ENCODE measurements around the gene PROSER3.

The PROSER3 gene

DNA sequence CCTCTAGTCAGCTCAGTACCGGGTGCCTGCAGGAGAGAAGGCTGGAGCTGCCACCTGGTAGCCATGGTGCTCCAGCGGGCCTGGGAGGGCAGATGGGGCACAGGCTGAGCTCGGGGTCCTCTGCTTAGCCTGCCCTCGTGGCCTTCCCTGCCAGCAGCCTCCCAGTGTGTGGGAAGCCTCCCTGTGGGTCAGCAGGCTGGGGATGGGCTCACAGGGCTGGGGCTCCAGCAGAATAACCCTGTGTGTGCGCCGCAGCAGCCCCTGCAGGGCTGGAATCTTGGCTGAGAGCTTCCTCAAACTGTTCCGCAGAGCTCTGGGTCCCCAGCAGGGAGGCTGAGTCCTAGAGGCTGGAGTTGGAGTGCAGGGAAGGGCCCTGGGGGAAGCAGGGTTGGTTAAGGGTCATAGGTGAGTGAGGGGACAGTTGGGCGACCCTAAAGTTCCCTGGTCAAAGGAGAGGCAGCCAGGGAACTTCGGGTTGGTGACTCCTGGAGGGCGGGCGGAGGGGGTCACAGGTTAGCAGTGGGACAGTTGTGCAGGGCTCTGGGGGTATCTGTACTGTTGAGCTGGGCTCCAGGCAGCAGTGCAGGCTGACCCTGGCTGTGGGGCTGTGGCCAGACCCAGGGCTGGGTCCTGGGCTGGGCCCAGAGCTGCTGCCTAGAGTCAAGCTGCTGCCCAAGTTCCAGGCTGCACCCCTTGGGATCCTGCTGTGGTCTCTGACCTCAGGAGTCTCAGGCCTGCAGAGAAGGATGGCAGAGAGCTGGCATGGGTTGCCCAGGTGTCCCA is 31.4 kb downstream of the PROSER3 start:
- H3K4me3 ChIP-seq (ENCODE audit: low read depth, low read length): no peak overlapping the region
- TF ChIP-seq, protein P1, sequence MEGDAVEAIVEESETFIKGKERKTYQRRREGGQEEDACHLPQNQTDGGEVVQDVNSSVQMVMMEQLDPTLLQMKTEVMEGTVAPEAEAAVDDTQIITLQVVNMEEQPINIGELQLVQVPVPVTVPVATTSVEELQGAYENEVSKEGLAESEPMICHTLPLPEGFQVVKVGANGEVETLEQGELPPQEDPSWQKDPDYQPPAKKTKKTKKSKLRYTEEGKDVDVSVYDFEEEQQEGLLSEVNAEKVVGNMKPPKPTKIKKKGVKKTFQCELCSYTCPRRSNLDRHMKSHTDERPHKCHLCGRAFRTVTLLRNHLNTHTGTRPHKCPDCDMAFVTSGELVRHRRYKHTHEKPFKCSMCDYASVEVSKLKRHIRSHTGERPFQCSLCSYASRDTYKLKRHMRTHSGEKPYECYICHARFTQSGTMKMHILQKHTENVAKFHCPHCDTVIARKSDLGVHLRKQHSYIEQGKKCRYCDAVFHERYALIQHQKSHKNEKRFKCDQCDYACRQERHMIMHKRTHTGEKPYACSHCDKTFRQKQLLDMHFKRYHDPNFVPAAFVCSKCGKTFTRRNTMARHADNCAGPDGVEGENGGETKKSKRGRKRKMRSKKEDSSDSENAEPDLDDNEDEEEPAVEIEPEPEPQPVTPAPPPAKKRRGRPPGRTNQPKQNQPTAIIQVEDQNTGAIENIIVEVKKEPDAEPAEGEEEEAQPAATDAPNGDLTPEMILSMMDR (conservative IDR thresholded peaks at IDR 0.05; ENCODE audit: low read depth, low read length): no peak
- no peak for DNase-seq (ENCODE audit: low read depth)

DNA sequence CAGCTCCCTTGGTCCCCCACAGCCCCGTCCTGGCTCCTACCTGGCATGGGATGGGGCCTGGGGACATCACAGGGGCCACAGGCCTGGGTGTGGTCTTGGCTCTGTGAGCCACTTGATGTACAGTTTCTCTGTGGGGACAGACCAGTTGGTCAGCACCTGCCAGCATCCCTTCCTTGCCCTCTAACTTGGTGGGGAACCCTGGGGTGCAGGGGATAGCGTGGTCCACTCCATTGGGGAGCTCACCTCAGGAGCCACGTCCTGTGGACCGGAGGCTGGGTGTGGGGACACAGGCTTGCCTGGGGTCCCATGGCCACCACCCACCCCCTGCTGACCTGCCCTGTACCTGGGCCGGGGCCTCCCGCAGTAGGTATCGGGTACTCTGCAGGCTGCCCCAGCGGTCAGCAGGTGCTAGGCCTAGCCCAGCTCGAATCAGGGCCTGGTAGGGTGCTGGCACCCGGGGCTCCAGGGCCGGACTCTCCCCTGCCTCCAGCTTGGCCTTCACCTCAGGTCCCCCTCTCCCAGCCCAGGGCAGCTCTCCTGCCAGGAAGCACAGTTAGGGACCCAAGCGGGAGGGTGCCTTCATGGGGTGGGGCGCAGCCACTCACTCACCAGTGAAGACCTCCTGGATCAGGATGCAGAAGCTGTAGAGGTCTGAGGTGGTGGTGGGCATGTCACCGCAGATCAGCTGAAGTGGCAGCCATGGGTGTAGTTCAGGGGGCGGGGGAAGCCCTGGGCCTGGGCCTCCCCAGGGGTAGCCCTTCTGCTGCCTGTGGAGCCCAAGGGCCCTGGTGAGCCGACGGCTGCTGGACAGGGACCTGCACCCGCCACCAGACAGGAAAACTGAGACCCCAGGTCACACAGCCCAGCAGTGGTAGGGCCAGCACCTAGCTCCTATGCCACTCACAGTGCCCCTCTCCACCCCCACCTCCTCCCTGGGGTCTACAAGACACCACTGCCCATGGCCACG is 32.3 kb downstream of the PROSER3 start:
- no peak for DNase-seq (ENCODE audit: low read depth)
- TF ChIP-seq, protein P1 (conservative IDR thresholded peaks at IDR 0.05; ENCODE audit: low read depth, low read length): no peak
- H3K4me3 ChIP-seq (ENCODE audit: low read depth, low read length): no peak overlapping the region

DNA sequence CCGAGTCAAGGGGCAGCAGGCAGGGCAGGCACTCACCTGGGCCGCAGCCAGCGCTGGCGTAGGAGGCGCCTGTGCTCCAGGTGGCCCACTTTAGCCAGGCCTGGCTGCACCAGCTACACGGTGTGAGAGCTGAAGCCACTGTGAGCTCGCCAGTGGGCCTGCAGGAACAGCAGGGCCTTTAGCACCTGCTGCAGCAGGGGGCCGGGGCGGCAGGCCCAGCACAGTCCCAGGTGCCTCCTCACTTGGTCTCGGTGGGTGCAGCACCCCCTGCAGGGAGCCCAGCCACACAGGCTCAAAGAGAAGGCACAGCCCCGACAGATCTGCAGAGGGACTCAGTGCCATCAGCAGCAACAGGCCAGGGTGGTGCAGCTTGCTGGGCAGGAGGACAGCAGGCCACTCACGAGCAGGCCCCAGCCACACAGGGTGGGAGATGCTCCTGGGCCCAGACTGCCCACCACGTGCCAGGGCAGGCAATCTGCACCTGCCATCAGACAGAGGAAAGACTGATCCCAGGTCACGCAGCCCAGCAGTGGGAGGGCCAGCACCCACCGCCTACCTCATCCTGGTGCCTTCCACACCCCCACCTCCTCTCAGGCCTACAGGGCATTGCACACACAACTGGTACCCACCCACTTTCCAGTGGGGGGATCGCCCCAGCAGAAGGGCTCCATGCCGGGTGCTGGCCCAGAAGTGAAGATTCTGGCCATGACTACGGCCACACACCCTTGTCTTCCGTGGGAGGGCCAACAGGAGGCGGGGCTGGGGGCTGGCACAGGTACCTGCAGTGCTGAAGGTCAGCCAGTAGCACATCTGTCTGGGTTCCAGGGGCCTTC is 33.2 kb downstream of the PROSER3 start:
- no peak for DNase-seq (ENCODE audit: low read depth)
- TF ChIP-seq, protein P1 (conservative IDR thresholded peaks at IDR 0.05; ENCODE audit: low read depth, low read length): peak; percentile 21
- no peak overlapping the region for H3K4me3 ChIP-seq (ENCODE audit: low read depth, low read length)

DNA sequence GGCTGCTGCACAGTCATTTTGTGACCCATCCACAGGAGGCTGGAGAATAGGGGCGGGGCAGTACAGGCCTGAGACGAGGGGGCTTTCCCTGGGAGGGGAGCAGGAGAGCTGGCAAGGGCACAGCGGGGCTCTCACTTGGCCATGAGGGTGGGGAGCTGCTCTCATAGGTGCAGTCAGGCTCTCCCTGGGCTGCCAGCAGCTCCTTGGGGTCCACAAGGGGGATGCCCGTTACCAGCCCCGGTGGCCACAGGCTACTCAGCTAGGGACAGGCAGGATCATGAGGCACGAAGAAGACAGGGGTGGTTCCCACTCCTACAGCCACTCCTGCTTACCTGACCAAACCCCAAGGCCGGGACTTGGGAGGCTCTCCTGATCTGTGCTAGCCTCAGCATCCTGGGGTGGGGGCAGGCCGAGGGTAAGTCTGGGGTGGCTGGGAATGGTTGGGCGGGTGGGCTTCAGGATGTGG is 33.9 kb downstream of the PROSER3 start:
- no peak overlapping the region for H3K4me3 ChIP-seq (ENCODE audit: low read depth, low read length)
- TF ChIP-seq, protein P1 (conservative IDR thresholded peaks at IDR 0.05; ENCODE audit: low read depth, low read length): no peak

DNA sequence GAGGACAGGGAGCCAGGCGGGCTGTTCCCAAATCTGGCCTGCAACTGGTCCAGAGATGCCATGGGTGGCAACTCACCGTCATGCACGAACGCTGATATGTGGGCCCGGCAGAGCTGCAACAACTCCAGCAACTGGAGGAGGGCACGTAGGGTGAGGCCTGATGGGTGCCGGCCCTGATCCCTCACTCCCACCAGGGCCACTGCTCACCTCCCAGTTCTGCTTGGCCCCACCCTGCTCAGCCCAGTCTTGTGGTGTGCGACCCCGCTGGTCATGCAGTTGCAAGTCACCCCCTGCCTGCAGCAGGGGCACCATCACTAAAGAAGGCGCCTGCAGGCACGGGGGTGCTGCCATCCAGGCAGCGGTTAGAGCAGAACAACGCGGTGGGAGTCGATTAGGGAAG is 34.3 kb downstream of the PROSER3 start:
- TF ChIP-seq, protein P1 (conservative IDR thresholded peaks at IDR 0.05; ENCODE audit: low read depth, low read length): no peak
- no peak overlapping the region for H3K4me3 ChIP-seq (ENCODE audit: low read depth, low read length)
- no peak for DNase-seq (ENCODE audit: low read depth)

More for the DNA sequence above, 33.9 kb downstream of the PROSER3 start:
- no peak for DNase-seq (ENCODE audit: low read depth)

DNA sequence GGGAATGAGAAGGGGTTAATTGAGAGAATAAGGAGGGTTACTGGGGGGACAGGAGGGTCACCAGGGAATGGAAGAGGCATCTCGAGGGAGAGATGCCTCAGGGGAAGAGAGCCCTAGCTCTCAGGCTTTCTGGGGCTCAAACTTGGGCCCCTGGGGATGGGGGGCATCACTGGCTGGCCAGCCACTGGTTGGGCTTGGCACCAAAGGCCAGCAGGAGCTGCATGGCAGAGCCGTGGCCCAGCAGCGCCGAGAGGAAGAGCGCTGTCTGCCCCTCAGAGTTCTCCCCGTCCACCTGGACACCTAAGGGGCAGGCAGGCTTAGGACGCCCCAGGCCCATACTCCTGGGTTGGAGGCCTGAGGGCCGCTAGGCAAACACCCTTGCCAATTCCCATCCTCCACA is 34.9 kb downstream of the PROSER3 start:
- H3K4me3 ChIP-seq (ENCODE audit: low read depth, low read length): no peak overlapping the region
- no peak for DNase-seq (ENCODE audit: low read depth)
- TF ChIP-seq, protein P1 (conservative IDR thresholded peaks at IDR 0.05; ENCODE audit: low read depth, low read length): no peak
